GM19351 (cell line): ENCODE results near the gene AFF2.

ENCODE experiments used
- ATAC-seq: cut with Tn5 transposase; IDR thresholded peaks from one replicate; pipeline ENCODE4 v1.9.1; 2021; ENCODE audit warnings: mild to moderate bottlenecking, moderate library complexity; ENCODE audit not compliant: unreplicated experiment

The AFF2 gene

DNA sequence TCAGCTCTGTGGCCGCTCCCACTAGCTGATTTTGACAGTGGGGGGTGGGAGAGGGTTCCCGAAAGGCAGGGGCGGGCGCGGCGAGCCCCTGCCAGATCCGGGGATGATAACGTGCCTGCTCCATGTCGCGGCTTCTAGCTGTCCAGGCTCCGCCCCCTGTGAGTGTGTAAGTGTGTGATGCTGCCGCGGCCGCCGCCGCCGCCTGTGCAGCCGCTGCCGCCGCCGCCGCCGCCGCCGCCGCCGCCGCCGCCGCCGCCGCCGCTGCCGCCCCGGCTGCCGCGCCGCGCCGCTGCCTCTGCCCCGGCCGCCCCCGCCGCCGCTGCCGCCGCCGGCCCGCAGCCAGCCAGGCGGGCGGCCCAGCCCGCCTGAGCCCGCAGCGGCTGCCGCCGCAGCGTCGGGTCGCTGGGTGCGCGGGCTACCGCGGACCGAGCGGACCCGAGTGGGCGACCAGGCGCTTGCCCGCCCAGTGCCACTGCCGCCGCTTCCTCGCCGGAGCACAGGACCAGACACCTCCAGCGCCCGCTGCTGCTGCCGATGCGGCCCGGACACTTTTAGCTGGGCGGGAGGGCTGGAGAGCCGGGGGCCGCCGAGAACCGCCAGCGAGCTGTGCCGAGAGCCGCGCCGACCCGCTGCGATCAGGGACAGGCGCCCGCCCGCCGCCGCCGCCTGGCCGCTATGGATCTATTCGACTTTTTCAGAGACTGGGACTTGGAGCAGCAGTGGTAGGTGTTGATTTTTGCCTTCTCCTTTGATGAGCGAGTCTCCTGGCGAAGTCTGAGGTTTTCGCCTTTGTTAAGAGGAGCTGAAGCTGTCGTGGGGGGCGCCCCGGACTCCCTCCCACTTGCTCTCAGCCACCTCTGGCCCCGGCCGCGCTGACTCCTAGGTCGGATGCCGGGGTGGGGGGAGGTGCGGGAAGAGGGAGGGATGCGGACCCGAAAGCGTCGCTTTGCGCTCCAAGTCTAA lies at the start of gene AFF2:
TSS of gene AFF2 (plus strand) at position 195 of the 963 bp plus-strand sequence. CDS start at position 676, 481 bp downstream.
- ATAC-seq: peak; percentile 51

- no peak for ATAC-seq
These were observed 43.1 kb upstream of the AFF2 start for GRCh38 chrX:148457279-148457678.

DNA sequence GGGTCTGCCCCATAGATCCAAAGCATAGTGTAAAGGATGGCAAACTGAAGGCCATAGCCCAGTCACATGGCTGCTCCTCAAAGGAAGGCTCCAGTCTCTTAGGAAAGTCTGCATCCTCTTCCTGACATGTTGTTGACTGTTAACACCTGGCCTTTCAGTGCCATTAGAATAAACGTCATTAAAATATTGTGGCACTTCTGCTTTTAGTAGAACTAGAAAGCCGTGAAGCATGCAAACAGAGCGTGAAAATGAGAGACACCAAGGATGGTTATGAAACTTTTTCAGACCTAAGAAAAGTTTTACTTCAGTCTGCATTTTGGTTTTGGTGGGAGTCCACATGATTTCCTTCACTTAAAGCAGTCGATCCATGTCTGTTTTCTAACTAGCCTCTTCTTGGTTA lies 41.1 kb upstream of the AFF2 start:
- peak; percentile 88 for ATAC-seq

GRCh38 chrX:148466292-148466691 lies 34.1 kb upstream of the AFF2 start:
- peak; percentile 90 for ATAC-seq

DNA sequence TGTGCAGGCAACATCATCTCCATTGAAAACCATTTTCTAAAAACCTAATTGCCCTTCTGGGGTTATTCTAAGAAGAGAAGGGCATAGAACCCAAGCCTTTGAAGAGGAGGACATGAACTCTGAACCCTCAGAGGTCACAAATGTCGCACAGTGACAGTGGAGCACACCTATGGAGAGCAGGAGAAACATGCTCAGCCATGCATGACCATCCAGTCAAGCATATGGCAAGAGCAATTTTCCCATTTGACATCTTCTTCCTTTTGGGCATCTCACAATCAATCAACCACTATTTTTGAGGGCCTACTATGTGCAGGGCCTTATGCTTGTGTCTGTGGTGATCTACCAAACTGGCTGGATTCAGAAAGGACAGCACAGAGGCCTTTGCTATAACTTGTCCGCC lies 30.1 kb upstream of the AFF2 start:
- ATAC-seq: no peak

- no peak for ATAC-seq
These were observed 26.4 kb upstream of the AFF2 start for GRCh38 chrX:148474030-148474429.

DNA sequence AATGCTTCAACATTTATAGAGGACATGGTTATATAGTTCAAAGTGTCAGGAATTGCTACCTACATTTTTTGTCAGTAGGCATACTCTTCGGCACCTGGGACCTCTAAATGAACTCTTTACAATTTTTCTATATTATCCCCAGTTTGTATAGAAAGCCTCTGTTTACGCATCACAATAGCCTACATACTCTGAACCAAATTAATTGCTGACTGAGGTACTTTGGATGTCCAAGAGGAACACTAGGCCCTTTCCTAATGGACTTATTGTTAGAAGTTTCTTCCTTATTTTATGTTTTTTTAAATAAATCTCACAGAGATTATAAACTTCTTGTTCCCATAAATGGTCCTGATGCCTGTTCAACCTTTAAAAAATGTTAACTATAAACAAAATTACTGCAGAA lies 8.4 kb upstream of the AFF2 start:
- ATAC-seq: no peak

DNA sequence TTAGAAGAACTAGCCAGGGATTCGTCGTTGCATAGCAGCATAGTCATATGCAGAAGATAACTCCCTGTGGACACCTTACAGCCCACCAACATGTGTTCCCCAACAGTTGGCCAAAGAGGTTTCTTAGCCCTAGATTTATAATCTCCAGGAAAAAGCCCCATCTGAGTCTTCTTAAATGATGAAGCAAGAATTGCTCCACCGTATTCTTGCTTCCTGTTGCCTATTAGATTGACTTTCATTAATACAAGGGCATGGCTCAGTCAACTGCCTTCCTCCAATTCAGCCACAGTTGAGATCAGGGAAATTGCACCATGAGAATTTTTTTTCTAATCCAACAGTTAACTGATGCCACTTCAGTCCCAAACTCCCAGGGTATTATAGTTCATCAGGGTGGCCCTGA lies 5.2 kb upstream of the AFF2 start:
- no peak for ATAC-seq

- ATAC-seq: no peak
These were observed 2.4 kb upstream of the AFF2 start for GRCh38 chrX:148498067-148498466.

DNA sequence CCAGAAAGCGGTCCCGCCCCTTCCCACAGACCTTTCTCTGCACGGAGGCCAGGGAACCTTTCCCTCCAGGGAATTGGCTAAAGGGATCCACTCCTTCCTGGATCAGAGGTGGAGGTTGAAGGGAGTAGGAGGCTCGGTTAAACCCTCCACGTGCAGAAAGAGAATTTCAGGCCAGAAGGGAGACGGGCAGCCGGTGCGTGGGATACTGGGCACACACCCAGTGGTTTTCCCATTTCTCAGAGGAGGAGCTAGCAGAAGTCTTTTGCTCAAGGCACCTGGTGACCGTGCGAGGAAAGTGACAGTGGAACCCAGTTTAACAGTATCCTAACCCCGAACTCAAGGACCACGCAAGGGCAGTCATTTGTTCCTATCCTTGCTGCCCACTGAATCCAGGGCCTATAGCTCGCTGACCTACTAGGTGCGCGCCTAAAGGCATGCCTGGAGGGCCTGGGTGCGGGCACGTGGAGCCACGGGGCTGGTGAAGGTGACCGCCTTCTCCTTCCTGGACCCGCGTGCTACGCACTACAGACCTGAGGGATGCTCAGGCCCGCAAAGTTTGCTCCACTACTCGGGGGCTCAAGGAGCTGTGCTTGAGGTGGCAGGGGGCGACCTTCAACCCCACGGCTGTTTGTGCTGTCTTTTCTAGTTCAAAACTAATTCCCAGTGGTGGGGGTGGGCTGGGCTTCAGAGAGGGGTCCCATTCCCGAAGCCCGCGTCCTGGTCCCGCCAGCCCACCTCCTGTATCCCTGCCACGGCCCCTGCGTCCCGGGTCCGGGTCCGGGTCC lies 587 bp upstream of the AFF2 start:
- no peak for ATAC-seq

DNA sequence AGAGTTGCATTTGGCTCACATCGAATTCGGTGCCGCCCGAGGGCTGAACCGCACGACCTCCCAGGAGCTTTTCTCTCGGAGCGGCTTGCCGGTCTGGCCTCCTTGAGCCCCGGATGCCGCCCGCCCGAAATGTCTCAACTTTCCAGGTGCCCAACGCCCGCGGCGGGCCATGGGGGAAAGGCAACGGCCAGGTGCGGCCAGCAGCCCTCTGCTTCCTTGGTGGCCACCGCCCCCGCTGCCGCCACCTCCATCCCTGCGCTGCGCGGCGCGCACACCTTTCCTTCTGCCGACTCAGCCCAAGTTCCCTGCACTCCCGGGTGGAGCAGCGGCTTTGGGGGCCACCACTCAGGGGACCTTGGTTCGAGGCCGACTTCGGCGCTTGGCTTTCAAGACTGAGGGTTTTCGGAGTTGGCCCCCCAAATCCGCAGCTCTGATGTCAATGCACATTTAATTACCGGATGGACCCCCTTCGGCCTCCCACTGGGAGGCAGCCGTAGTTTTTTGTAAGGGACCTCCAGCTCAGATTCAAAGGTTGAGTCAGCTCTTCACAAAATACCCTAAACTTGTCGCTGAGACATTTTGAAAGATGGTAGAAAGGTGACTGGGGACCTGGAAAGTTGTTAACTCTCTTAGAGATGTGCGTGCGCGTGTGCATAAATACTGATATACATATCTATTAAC lies 1.1 kb downstream of the AFF2 start:
- ATAC-seq: peak; percentile 17

- no peak for ATAC-seq
These were observed 4.1 kb downstream of the AFF2 start for GRCh38 chrX:148504506-148504905.

- ATAC-seq: no peak
These were observed 7.0 kb downstream of the AFF2 start for GRCh38 chrX:148507418-148507817.

GRCh38 chrX:148512453-148512852 lies 12.0 kb downstream of the AFF2 start:
- no peak for ATAC-seq

- ATAC-seq: no peak
These were observed 13.2 kb downstream of the AFF2 start for GRCh38 chrX:148513661-148514060.

GRCh38 chrX:148517176-148517575 lies 16.8 kb downstream of the AFF2 start:
- ATAC-seq: no peak

DNA sequence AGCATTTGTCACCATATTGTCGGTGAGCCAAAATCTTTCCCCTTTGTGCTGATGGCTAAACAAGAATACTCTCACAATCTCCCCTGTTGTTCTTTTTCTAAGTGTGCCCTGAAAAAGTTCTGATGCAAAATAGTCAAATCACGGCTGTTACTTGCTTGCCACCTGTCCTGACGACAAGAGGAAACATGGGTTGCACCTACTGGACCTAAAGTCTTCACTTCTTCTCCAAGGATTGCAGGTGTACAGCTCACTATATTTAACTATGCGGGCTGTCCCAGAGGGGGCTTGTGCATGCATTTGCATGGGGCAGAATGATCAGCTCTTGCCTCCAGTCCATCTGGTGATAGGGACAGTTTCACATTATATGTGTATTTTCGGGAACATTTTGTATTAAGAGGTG lies 21.6 kb downstream of the AFF2 start:
- ATAC-seq: no peak

DNA sequence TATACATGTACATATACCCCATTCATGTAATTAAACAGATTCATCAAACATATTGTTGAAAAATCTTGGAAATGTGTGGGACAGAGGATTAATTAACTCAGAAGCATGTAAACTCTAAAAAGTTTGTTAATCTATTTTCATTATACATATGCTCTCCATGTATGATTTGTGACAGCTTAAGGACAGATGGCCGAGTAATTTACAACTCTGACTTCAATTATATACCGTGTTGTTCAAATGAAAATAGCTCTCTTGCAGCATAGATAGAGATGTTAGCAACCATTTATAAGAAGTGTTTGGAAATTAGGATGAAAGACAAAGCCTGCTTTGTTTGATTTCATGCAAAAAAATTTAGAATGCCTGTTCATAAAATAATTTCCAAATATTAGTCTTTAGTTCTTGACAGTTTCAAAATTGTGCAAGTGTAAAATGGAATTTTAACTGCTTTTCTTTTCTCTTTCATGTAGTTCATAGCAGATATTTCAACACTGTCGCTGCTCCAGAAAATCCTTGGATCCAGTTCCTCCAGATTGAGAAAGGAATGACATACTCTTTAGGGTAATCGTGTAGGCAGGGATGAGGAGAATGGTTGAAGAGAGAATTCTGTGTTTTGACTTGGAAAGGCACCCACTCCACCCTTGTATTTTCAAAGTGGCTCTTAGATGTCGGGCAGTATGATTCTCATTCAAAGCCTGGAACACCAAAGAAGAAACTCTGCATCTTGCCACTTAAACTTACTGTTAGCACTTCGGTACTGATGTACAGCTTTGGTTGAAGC lies 23.1 kb downstream of the AFF2 start:
- no peak for ATAC-seq

DNA sequence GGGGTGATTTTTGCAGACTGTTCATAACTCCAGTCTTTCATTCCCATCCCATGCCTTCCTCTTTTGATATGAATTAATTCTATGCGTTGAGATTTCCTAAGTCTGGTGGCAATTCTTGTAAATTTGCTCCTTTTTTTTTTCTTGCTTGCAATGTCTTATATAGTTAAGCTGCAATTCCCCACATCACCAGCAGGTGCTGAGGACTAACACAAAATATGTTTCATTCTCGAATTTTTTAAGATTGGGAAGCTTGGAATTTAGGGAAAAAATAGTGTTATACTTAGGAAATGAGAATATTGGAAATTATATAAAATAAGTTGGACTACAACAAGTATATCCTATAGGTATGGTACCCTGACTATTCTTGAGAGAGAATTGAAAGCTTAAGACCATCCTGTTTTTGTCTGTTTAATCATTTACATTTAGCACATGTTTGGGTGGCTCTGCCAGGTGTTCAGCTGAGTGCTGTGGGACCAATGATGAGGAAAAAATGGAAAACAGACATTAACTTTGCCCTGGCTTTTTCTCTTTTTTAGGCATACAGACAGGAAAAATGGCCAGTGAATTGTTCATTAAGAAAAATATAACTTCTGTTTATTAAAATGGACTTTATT lies 30.2 kb downstream of the AFF2 start:
- ATAC-seq: no peak

DNA sequence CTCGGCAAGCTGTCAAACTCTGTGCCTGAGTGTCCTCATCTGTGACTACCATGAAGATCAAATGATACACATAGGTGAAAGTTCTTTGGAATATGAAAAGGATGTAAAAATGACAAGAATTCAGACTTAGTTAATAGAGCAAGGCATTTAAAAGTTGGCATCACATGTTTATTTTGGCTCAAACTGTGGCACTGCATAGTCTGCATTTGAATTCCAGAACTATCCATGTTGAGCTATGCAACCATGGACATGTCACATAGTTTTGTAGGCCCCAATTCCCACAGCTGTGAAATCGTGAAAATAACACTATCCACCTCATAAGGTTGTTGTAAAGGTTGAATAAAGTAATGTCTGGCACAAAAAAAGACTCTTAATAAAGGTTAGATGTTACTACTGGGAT lies 33.9 kb downstream of the AFF2 start:
- ATAC-seq: no peak
